ENCODE data around the gene NDUFB4.
"Not testable (repeated sequence)": the region's sequence is repeated elsewhere in the genome, so short reads cannot be mapped to it uniquely, and the experiment has no call there.

Gene NDUFB4

DNA sequence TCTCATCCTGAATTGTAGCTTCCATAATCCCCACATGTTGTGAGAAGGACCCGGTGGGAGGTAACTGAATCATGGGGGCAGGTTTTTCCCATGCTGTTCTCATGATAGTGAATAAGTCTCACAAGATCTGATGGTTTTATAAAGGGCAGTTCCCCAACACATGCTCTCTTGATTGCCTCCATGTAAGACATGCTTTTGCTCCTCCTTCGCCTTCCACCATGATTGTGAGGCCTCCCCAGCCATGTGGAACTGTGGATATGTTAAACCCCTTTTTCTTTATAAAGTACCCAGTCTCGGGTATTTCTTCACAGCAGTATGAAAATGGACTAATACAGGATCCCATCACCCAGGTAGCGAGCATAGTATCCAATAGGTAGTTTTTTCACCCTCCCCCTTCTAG lies 42.7 kb downstream of the NDUFB4 start:
- not testable (repeated sequence) for H3K27ac ChIP-seq (ENCODE audit: low read length); H3K9me3 ChIP-seq (ENCODE audit: control insufficient read depth, insufficient read depth, low read length); DNase-seq (ENCODE audit: low read depth, low spot score); H3K4me3 ChIP-seq (ENCODE audit: low read length); H3K36me3 ChIP-seq (ENCODE audit: control insufficient read depth, insufficient read depth, low read length); H3K27me3 ChIP-seq (ENCODE audit: control insufficient read depth, insufficient read depth, low read length); H3K4me1 ChIP-seq (ENCODE audit: control insufficient read depth, insufficient read depth, low read length)
- no CpG with 5 or more reads among the region's 4 CpGs for whole genome bisulfite sequencing (ENCODE audit: insufficient coverage, insufficient read length)

- DNase-seq (ENCODE audit: low read depth, low spot score): no peak
- Histone ChIP-seq H3K4me1 (ENCODE audit: control insufficient read depth, insufficient read depth, low read length) (no peaks in the 10 kb centered on the region), H3K4me3 (ENCODE audit: low read length) (no peak overlapping the region), H3K36me3 (ENCODE audit: control insufficient read depth, insufficient read depth, low read length) (no peaks in the 10 kb centered on the region), H3K27ac (ENCODE audit: low read length) (no peak overlapping the region), H3K27me3 (ENCODE audit: control insufficient read depth, insufficient read depth, low read length) (no peaks in the 10 kb centered on the region), H3K9me3 (ENCODE audit: control insufficient read depth, insufficient read depth, low read length) (no peaks in the 10 kb centered on the region)
- WGBS (ENCODE audit: insufficient coverage, insufficient read length): no CpG with 5 or more reads among the region's 1 CpG
Observed at GRCh38 chr3:120640231-120640630, 44.1 kb downstream of the NDUFB4 start.

DNA sequence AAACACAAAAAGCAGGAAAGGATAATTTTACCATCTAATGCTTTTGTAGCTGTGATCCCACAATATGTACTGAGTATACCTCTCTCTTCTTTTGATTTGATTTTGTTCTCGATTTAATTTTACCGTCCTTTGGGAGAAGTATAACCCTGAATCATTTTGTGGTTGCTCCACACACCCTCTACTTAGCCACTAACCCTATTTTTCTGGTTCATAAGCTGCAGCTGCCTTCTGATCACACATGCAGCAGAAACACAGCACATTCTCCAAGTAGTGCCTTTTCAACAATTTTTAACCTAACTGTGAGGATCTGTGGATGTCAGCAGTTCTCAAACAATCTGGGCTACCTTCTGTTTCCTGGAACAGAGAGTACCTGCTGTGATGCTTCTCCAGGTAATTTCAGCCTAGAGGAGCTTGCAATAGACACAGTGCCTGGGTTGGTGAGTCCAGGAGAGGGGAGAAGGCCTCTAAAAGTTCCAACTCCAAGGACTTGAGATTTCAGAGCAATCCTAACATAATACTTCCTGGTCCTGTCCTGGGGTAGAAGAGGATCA lies 45.6 kb downstream of the NDUFB4 start:
- no peak for DNase-seq (ENCODE audit: low read depth, low spot score)
- no peaks in the 10 kb centered on the region for H3K27me3 ChIP-seq (ENCODE audit: control insufficient read depth, insufficient read depth, low read length)
- H3K4me3 ChIP-seq (ENCODE audit: low read length): no peak overlapping the region
- no peaks in the 10 kb centered on the region for H3K9me3 ChIP-seq (ENCODE audit: control insufficient read depth, insufficient read depth, low read length)
- WGBS (ENCODE audit: insufficient coverage, insufficient read length): no CpG with 5 or more reads among the region's 2 CpGs
- H3K4me1 ChIP-seq (ENCODE audit: control insufficient read depth, insufficient read depth, low read length): no peaks in the 10 kb centered on the region
- H3K27ac ChIP-seq (ENCODE audit: low read length): no peak overlapping the region
- no peaks in the 10 kb centered on the region for H3K36me3 ChIP-seq (ENCODE audit: control insufficient read depth, insufficient read depth, low read length)

DNA sequence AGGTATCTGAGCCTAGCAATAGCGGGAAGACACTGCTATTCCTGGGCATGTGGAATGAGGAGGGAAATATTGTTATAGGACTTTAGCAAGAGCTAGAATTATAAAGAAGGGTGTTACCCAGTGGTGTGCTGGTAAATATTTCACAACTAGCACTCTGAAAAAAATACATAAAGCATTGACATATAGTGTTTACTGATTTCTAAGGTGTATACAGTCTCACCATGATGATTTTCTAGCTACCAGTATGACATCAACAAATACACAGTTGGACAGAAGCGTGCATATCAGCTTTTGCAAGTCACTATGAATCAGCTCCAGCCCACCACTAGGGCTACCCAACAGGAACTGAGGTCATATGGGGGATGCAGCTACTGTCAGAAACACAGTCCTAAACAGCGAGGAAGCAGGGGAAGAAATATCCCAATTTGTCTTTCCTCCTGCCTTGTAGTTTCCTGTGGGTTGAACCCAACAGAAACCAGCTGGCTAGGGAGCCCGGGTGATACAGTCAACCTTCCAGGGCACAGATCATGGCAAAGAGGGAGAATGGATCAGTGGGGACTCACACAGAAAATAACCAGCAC lies 46.3 kb downstream of the NDUFB4 start:
- Histone ChIP-seq H3K27me3 (ENCODE audit: control insufficient read depth, insufficient read depth, low read length) (no peaks in the 10 kb centered on the region), H3K9me3 (ENCODE audit: control insufficient read depth, insufficient read depth, low read length) (no peaks in the 10 kb centered on the region), H3K36me3 (ENCODE audit: control insufficient read depth, insufficient read depth, low read length) (no peaks in the 10 kb centered on the region), H3K4me3 (ENCODE audit: low read length) (no peak overlapping the region), H3K4me1 (ENCODE audit: control insufficient read depth, insufficient read depth, low read length) (no peaks in the 10 kb centered on the region), H3K27ac (ENCODE audit: low read length) (no peak overlapping the region)
- DNase-seq (ENCODE audit: low read depth, low spot score): no peak
- no CpG with 5 or more reads among the region's 4 CpGs for WGBS (ENCODE audit: insufficient coverage, insufficient read length)

DNA sequence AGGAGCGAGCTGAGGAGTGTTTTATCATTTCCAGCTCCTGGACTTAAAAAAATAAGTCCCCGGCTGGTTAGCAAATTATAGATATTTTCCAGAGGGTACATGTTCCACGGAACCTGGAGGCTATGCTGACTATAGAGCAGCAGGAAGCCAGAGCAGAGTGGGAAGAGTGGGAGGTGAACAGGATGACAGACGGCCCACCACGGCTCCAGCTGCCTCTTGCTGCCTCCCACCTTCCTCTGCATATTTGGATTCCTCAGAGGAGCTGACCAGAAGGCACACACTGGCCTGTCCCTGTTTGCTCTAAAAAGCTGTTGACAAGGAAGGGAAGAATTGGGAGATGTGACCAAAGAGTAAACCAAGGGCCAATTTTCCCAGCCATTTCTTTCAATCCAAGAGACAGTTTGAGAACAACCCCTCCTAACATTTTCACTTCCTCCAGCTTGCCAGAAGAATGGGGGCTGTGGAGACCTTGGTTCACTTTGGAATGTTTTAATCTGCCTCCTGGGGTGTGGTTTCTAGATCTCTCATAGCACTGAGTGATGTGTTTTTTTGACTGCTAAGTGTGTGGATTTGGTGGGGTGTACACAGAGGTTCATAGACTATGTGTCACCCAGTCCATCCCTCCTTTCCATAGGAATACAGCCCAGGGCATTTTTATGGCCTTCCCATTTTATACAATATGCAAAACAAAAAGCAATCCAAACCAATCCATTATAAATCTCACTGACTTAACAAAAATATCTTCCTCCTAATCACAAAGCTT lies 49.1 kb downstream of the NDUFB4 start:
- DNase-seq (ENCODE audit: low read depth, low spot score): no peak
- Histone ChIP-seq H3K36me3 (ENCODE audit: control insufficient read depth, insufficient read depth, low read length) (no peaks in the 10 kb centered on the region), H3K4me3 (ENCODE audit: low read length) (no peak overlapping the region), H3K27ac (ENCODE audit: low read length) (no peak overlapping the region), H3K9me3 (ENCODE audit: control insufficient read depth, insufficient read depth, low read length) (no peaks in the 10 kb centered on the region), H3K4me1 (ENCODE audit: control insufficient read depth, insufficient read depth, low read length) (no peaks in the 10 kb centered on the region), H3K27me3 (ENCODE audit: control insufficient read depth, insufficient read depth, low read length) (no peaks in the 10 kb centered on the region)
- no CpG with 5 or more reads among the region's 5 CpGs for WGBS (ENCODE audit: insufficient coverage, insufficient read length)

DNA sequence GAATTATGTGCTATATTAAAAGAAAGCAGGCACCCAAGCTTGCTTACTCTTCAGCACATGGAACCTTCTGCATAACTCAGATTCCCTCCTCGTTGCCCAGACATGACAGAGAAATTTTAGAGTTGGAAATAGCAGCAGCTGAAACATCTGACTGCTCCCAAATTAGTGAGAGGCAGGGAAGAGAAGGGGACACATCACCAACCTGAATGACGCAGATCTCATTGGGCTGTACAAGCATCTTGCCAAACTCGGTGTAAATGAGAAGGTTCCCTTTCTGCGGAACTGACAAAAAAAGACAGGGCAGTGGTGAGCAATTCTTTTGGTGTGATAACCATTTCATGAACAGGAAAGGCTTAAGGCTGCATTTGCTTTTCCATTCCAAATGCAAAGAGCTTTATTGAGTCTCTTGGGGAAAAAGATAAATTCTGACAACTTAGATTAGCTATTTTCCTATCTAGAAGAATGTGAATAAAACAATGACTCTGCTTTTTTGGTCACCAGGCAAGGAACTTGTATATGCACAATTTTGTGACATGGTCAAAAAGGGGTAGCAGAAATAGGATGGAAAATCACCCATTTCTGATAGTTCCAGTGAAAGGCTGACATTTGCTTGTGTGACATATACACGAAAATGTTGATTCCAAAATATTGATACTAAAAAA lies 50.8 kb downstream of the NDUFB4 start:
- no peak overlapping the region for H3K27ac ChIP-seq (ENCODE audit: low read length)
- no peaks in the 10 kb centered on the region for H3K4me1 ChIP-seq (ENCODE audit: control insufficient read depth, insufficient read depth, low read length)
- no peaks in the 10 kb centered on the region for H3K27me3 ChIP-seq (ENCODE audit: control insufficient read depth, insufficient read depth, low read length)
- H3K36me3 ChIP-seq (ENCODE audit: control insufficient read depth, insufficient read depth, low read length): no peaks in the 10 kb centered on the region
- DNase-seq (ENCODE audit: low read depth, low spot score): no peak
- no CpG with 5 or more reads among the region's 5 CpGs for WGBS (ENCODE audit: insufficient coverage, insufficient read length)
- no peak overlapping the region for H3K4me3 ChIP-seq (ENCODE audit: low read length)
- no peaks in the 10 kb centered on the region for H3K9me3 ChIP-seq (ENCODE audit: control insufficient read depth, insufficient read depth, low read length)

DNA sequence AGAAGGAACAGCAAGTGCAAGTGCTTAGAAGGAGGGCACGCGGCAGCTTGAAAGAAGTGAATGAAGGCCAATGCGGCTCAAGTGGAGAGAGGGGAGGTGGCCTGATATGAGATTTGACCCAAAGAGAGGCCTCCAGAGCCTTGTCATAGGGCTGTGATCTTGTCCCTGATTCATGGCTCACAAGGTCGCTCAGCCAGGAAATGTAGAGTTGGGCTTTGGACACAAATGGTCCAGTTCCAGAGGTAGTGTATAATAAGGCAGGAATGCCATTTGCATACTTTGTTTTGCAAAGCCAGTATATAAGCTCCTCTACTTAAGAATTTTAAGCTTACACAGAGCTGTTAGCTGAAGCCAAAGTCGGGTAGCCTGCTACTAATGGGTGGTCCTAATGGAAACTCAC lies 52.2 kb downstream of the NDUFB4 start:
- WGBS (ENCODE audit: insufficient coverage, insufficient read length): no CpG with 5 or more reads among the region's 5 CpGs
- no peak for DNase-seq (ENCODE audit: low read depth, low spot score)
- Histone ChIP-seq H3K4me3 (ENCODE audit: low read length) (no peak overlapping the region), H3K27me3 (ENCODE audit: control insufficient read depth, insufficient read depth, low read length) (no peaks in the 10 kb centered on the region), H3K4me1 (ENCODE audit: control insufficient read depth, insufficient read depth, low read length) (no peaks in the 10 kb centered on the region), H3K36me3 (ENCODE audit: control insufficient read depth, insufficient read depth, low read length) (no peaks in the 10 kb centered on the region), H3K9me3 (ENCODE audit: control insufficient read depth, insufficient read depth, low read length) (no peaks in the 10 kb centered on the region), H3K27ac (ENCODE audit: low read length) (no peak overlapping the region)

- no peaks in the 10 kb centered on the region for H3K9me3 ChIP-seq (ENCODE audit: control insufficient read depth, insufficient read depth, low read length)
- WGBS (ENCODE audit: insufficient coverage, insufficient read length): no CpG with 5 or more reads among the region's 3 CpGs
- H3K36me3 ChIP-seq (ENCODE audit: control insufficient read depth, insufficient read depth, low read length): no peaks in the 10 kb centered on the region
- H3K27ac ChIP-seq (ENCODE audit: low read length): no peak overlapping the region
- no peak overlapping the region for H3K4me3 ChIP-seq (ENCODE audit: low read length)
- no peaks in the 10 kb centered on the region for H3K27me3 ChIP-seq (ENCODE audit: control insufficient read depth, insufficient read depth, low read length)
- no peak for DNase-seq (ENCODE audit: low read depth, low spot score)
- no peaks in the 10 kb centered on the region for H3K4me1 ChIP-seq (ENCODE audit: control insufficient read depth, insufficient read depth, low read length)
Observed at GRCh38 chr3:120649830-120650233, 53.7 kb downstream of the NDUFB4 start.

DNA sequence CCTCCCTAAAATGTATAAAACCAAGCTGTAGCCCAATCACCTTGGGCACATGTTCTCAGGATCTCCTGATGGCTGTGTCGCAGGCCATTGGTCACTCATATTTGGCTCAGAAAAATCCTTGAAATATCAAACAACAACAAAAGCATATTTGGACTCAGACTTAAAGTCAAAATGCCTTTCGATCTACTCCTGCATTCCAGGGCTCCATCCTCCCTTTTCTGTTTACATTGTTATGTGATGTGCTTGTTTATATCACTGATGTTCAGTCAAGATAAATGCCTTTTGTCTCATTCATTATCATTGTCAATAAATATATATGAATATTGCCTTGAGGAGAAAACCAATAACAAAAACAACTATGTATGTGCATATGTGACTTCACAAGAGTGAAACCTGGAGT lies 54.2 kb downstream of the NDUFB4 start:
- WGBS (ENCODE audit: insufficient coverage, insufficient read length): no CpG with 5 or more reads among the region's 2 CpGs

More for the DNA sequence above, 54.2 kb downstream of the NDUFB4 start:
- no peaks in the 10 kb centered on the region for H3K9me3 ChIP-seq (ENCODE audit: control insufficient read depth, insufficient read depth, low read length)
- H3K27ac ChIP-seq (ENCODE audit: low read length): no peak overlapping the region
- H3K4me3 ChIP-seq (ENCODE audit: low read length): no peak overlapping the region
- no peaks in the 10 kb centered on the region for H3K27me3 ChIP-seq (ENCODE audit: control insufficient read depth, insufficient read depth, low read length)
- no peaks in the 10 kb centered on the region for H3K36me3 ChIP-seq (ENCODE audit: control insufficient read depth, insufficient read depth, low read length)
- no peak for DNase-seq (ENCODE audit: low read depth, low spot score)
- H3K4me1 ChIP-seq (ENCODE audit: control insufficient read depth, insufficient read depth, low read length): no peaks in the 10 kb centered on the region

Data from iPS DF 6.9 (cell line).